ENCODE data around the gene EHBP1L1. TPM values are rescaled to one million over a fixed set of nuclear protein-coding genes. Genes with fewer than 3 reads are reported as not detected.

The EHBP1L1 gene
- total and polyA plus RNA-seq, 2 of the 13 experiments (the other 11 are each of a cell fraction or from before 2014, with no cell fraction given) = 8.3 to 10.6 TPM

- TF ChIP-seq ZBTB10 (CRISPR knock-in tag; IDR thresholded peaks at IDR 0.05; ENCODE audit: borderline replicate concordance) (no peak), ZFY (CRISPR knock-in tag; IDR thresholded peaks at IDR 0.05) (peak; percentile 35; the same call in 1 of the 2 replicates), FUBP1 (CRISPR knock-in tag; IDR thresholded peaks at IDR 0.05; ENCODE audit: borderline replicate concordance) (no peak), ARHGAP35 (CRISPR knock-in tag; IDR thresholded peaks at IDR 0.05; ENCODE audit: borderline replicate concordance) (no peak), TCF12 (IDR thresholded peaks at IDR 0.05) (no peak), TCF12 (CRISPR knock-in tag; IDR thresholded peaks at IDR 0.05) (peak; percentile 56; the same call in 1 of the 2 replicates), SAP130 (CRISPR knock-in tag; IDR thresholded peaks at IDR 0.05; ENCODE audit: low read depth) (peak; percentile 42), MTF1 (CRISPR knock-in tag; IDR thresholded peaks at IDR 0.05) (no peak), PHF21A (CRISPR knock-in tag; IDR thresholded peaks at IDR 0.05) (peak; percentile 70), RBM39 (IDR thresholded peaks at IDR 0.05; ENCODE audit: low read depth, low read length, poor library complexity, severe bottlenecking) (no peak), ZNF709 (CRISPR knock-in tag; IDR thresholded peaks at IDR 0.05) (no peak), HOXA7 (CRISPR knock-in tag; IDR thresholded peaks at IDR 0.05) (no peak), ESRRA (CRISPR knock-in tag; IDR thresholded peaks at IDR 0.05; ENCODE audit: low read depth) (peak; percentile 100), ZFP37 (CRISPR knock-in tag; IDR thresholded peaks at IDR 0.05; ENCODE audit: borderline replicate concordance) (no peak), TRIM24 (CRISPR knock-in tag; IDR thresholded peaks at IDR 0.05) (no peak), RFX3 (CRISPR knock-in tag; IDR thresholded peaks at IDR 0.05) (no peak), MXD1 (CRISPR knock-in tag; IDR thresholded peaks at IDR 0.05) (no peak), ZNF264 (CRISPR knock-in tag; IDR thresholded peaks at IDR 0.05) (0 out of 2 replicates have a peak, but pooled peaks have one; percentile 29), ZNF431 (CRISPR knock-in tag; IDR thresholded peaks at IDR 0.05; ENCODE audit: borderline replicate concordance, low read depth) (no peak), ZNF234 (CRISPR knock-in tag; conservative IDR thresholded peaks at IDR 0.05) (no peak), PPARG (CRISPR knock-in tag; conservative IDR thresholded peaks at IDR 0.05) (0 out of 2 replicates have a peak, but pooled peaks have one; percentile 49), AKAP8 (CRISPR knock-in tag; IDR thresholded peaks at IDR 0.05) (no peak), ZNF414 (CRISPR knock-in tag; IDR thresholded peaks at IDR 0.05) (peak; percentile 40; the same call in 1 of the 2 replicates)
- TF ChIP-seq, protein P1, sequence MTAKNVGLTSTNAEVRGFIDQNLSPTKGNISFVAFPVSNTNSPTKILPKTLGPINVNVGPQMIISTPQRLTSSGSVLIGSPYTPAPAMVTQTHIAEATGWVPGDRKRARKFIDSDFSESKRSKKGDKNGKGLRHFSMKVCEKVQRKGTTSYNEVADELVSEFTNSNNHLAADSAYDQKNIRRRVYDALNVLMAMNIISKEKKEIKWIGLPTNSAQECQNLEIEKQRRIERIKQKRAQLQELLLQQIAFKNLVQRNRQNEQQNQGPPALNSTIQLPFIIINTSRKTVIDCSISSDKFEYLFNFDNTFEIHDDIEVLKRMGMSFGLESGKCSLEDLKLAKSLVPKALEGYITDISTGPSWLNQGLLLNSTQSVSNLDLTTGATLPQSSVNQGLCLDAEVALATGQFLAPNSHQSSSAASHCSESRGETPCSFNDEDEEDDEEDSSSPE (CRISPR knock-in tag; IDR thresholded peaks at IDR 0.05) = no peak
Measured at GRCh38 chr11:65529475-65530156, 46.2 kb upstream of the EHBP1L1 start (continued).

Measured in HepG2 (cell line).